ENCODE measurements around the gene CDO1.

CDO1 gene

GRCh38 chr5:115843444-115844130 is 27.1 kb upstream of the CDO1 start (continued):
- TF ChIP-seq OSR1 (CRISPR knock-in tag; IDR thresholded peaks at IDR 0.05) (no peak), PATZ1 (CRISPR knock-in tag; IDR thresholded peaks at IDR 0.05; ENCODE audit: borderline replicate concordance) (no peak), ZNF8 (CRISPR knock-in tag; IDR thresholded peaks at IDR 0.05) (no peak)

GRCh38 chr5:115842952-115843351 is 26.5 kb upstream of the CDO1 start:
- no peak for ATAC-seq
- TF ChIP-seq ISL1 (CRISPR knock-in tag; IDR thresholded peaks at IDR 0.05) = no peak
- no peak for TF ChIP-seq ZC3H10 (CRISPR knock-in tag; IDR thresholded peaks at IDR 0.05)
- no peak for TF ChIP-seq SNAI2 (CRISPR knock-in tag; IDR thresholded peaks at IDR 0.05)
- no peak for TF ChIP-seq POU6F1 (CRISPR knock-in tag; IDR thresholded peaks at IDR 0.05; ENCODE audit: borderline replicate concordance, low read depth)
- TF ChIP-seq ZNF565 (CRISPR knock-in tag; conservative IDR thresholded peaks at IDR 0.05; ENCODE audit: low read depth) = no peak
- TF ChIP-seq TOX (CRISPR knock-in tag; IDR thresholded peaks at IDR 0.05; ENCODE audit: borderline replicate concordance) = no peak
- no peak for TF ChIP-seq BACH2 (CRISPR knock-in tag; IDR thresholded peaks at IDR 0.05; ENCODE audit: borderline replicate concordance)
- TF ChIP-seq TCF4 (CRISPR knock-in tag; IDR thresholded peaks at IDR 0.05; ENCODE audit: borderline replicate concordance) = no peak
- no peak for TF ChIP-seq PPARA (CRISPR knock-in tag; IDR thresholded peaks at IDR 0.05; ENCODE audit: borderline replicate concordance)
- no peak for TF ChIP-seq ZNF8 (CRISPR knock-in tag; IDR thresholded peaks at IDR 0.05)
- TF ChIP-seq ZNF70 (CRISPR knock-in tag; IDR thresholded peaks at IDR 0.05) = no peak
- no peak for TF ChIP-seq OSR1 (CRISPR knock-in tag; IDR thresholded peaks at IDR 0.05)

GRCh38 chr5:115842089-115842935 is 25.9 kb upstream of the CDO1 start:
- TF ChIP-seq GLIS3 (CRISPR knock-in tag; IDR thresholded peaks at IDR 0.05) (no peak), BACH2 (CRISPR knock-in tag; IDR thresholded peaks at IDR 0.05; ENCODE audit: borderline replicate concordance) (no peak), CSDC2 (CRISPR knock-in tag; IDR thresholded peaks at IDR 0.05) (no peak)
- ATAC-seq = peak; percentile 77

GRCh38 chr5:115841382-115842088 is 25.1 kb upstream of the CDO1 start, which contains the start of the genes AP3S1 and ATG12:
Gene AP3S1, plus strand, starts transcription at chr5:115841935. Its CDS starts 103 bp downstream, at chr5:115842038.
Gene ATG12, minus strand, starts transcription at chr5:115841565. Its CDS starts 13 bp downstream, at chr5:115841552.
- TF ChIP-seq ZFP3 (CRISPR knock-in tag; IDR thresholded peaks at IDR 0.05) (0 out of 2 replicates have a peak, but pooled peaks have one; percentile 39), PATZ1 (CRISPR knock-in tag; IDR thresholded peaks at IDR 0.05; ENCODE audit: borderline replicate concordance) (peak; percentile 67; the same call in 1 of the 2 replicates), GLIS3 (CRISPR knock-in tag; IDR thresholded peaks at IDR 0.05) (0 out of 2 replicates have a peak, but pooled peaks have one; percentile 64), ARNTL (CRISPR knock-in tag; IDR thresholded peaks at IDR 0.05; ENCODE audit: borderline replicate concordance, low read depth) (no peak), ZNF70 (CRISPR knock-in tag; IDR thresholded peaks at IDR 0.05) (no peak), OSR1 (CRISPR knock-in tag; IDR thresholded peaks at IDR 0.05) (no peak)
- peak; percentile 92 for ATAC-seq

GRCh38 chr5:115840873-115841272 is 24.4 kb upstream of the CDO1 start:
- TF ChIP-seq CSRNP3 (CRISPR knock-in tag; IDR thresholded peaks at IDR 0.05) (no peak), PATZ1 (CRISPR knock-in tag; IDR thresholded peaks at IDR 0.05; ENCODE audit: borderline replicate concordance) (0 out of 2 replicates have a peak, but pooled peaks have one; percentile 22)
- no peak for ATAC-seq

All from SK-N-SH treated with all-trans-retinoic acid at 6 μM for 48 hours (cell line).